Activated naive CD4-positive, alpha-beta T cell (primary cell): ENCODE results near the gene SNRNP35.
"Not testable (repeated sequence)": the region's sequence is repeated elsewhere in the genome, so short reads cannot be mapped to it uniquely, and the experiment has no call there.

Experiments used
- DNase-seq, 4 experiments: peaks; one replicate each; lab custom pipeline; 2025; lab: John Stamatoyannopoulos, UW

The SNRNP35 gene

GRCh38 chr12:123449249-123449733 is 8.6 kb upstream of the SNRNP35 start:
- DNase-seq, result no peak

GRCh38 chr12:123449856-123450255 is 8.1 kb upstream of the SNRNP35 start:
- DNase-seq, result no peak

GRCh38 chr12:123450636-123451035 is 7.3 kb upstream of the SNRNP35 start:
- no peak for DNase-seq

GRCh38 chr12:123452276-123452550 is 5.7 kb upstream of the SNRNP35 start:
- not testable (repeated sequence) for DNase-seq

GRCh38 chr12:123453165-123453564 is 4.8 kb upstream of the SNRNP35 start:
- no peak for DNase-seq

GRCh38 chr12:123463174-123463573 is 5.2 kb downstream of the SNRNP35 start:
- not testable (repeated sequence) for DNase-seq

- no peak for DNase-seq
Measured at GRCh38 chr12:123465084-123465483, 7.1 kb downstream of the SNRNP35 start.

- DNase-seq, result no peak
Measured at GRCh38 chr12:123468786-123469185, 10.8 kb downstream of the SNRNP35 start.

- DNase-seq, result no peak
Measured at GRCh38 chr12:123469978-123470377, 12.0 kb downstream of the SNRNP35 start.

- no peak for DNase-seq
Measured at GRCh38 chr12:123471374-123472068, 13.6 kb downstream of the SNRNP35 start.

- no peak for DNase-seq
Measured at GRCh38 chr12:123472438-123472849, 14.5 kb downstream of the SNRNP35 start.

- DNase-seq, result no peak
Measured at GRCh38 chr12:123474485-123475245, 16.7 kb downstream of the SNRNP35 start.

- no peak for DNase-seq
Measured at GRCh38 chr12:123475246-123475703, 17.3 kb downstream of the SNRNP35 start.

GRCh38 chr12:123478069-123478468 is 20.1 kb downstream of the SNRNP35 start:
- no peak for DNase-seq

GRCh38 chr12:123478762-123479161 is 20.8 kb downstream of the SNRNP35 start:
- DNase-seq, result no peak

GRCh38 chr12:123479442-123480180 is 21.7 kb downstream of the SNRNP35 start:
- no peak for DNase-seq

- DNase-seq, result not testable (repeated sequence)
Measured at GRCh38 chr12:123481251-123481650, 23.3 kb downstream of the SNRNP35 start.

GRCh38 chr12:123482876-123483275 is 24.9 kb downstream of the SNRNP35 start:
- DNase-seq, result no peak

GRCh38 chr12:123483602-123484248 is 25.8 kb downstream of the SNRNP35 start:
- no peak for DNase-seq

- DNase-seq, result no peak
Measured at GRCh38 chr12:123485756-123486155, 27.8 kb downstream of the SNRNP35 start.

- no peak for DNase-seq
Measured at GRCh38 chr12:123487428-123487827, 29.5 kb downstream of the SNRNP35 start.

- DNase-seq, result no peak
Measured at GRCh38 chr12:123488539-123489230, 30.7 kb downstream of the SNRNP35 start.
